ENCODE measurements around the gene RNF26.

The RNF26 gene

GRCh38 chr11:119341222-119342022, 7.1 kb downstream of the RNF26 start:
- no peaks in the 10 kb centered on the region for H3K9me3 ChIP-seq (ENCODE audit: insufficient read depth, low read length)
- no peak overlapping the region for H3K9ac ChIP-seq (ENCODE audit: low read length)
- peaks cover 6% of the 10 kb centered on the region; the same call in 1 of the 2 replicates for H3K4me1 ChIP-seq (ENCODE audit: low read length)
- H3K27ac ChIP-seq (ENCODE audit: low read length): no peak overlapping the region
- peaks cover 9% of the 10 kb centered on the region for H3K36me3 ChIP-seq (replicated peaks; ENCODE audit: low read depth, low read length)
- no peaks in the 10 kb centered on the region; the same call in 1 of the 2 replicates for H4K20me1 ChIP-seq (ENCODE audit: insufficient read depth, low read length)
- H3K79me2 ChIP-seq (ENCODE audit: low read length): peaks cover 9% of the 10 kb centered on the region; the same call in 1 of the 2 replicates
- no peak overlapping the region for H3K4me2 ChIP-seq (ENCODE audit: low read length)
- no peak overlapping the region for H3K4me3 ChIP-seq (ENCODE audit: low read length)
- peaks cover 7% of the 10 kb centered on the region; the same call in 1 of the 2 replicates for H3K27me3 ChIP-seq (ENCODE audit: low read depth, low read length)
- no peak overlapping the region for H2AFZ ChIP-seq (ENCODE audit: low read depth, low read length)
- TF ChIP-seq CTCF (IDR thresholded peaks at IDR 0.05; ENCODE audit: low read depth, low read length) (no peak), EZH2phosphoT487 (IDR thresholded peaks at IDR 0.05; ENCODE audit: low read depth) (no peak)

GRCh38 chr11:119342023-119342300, 7.6 kb downstream of the RNF26 start:
- H3K27me3 ChIP-seq (ENCODE audit: low read depth, low read length): peaks cover 7% of the 10 kb centered on the region; the same call in 1 of the 2 replicates
- H3K4me2 ChIP-seq (ENCODE audit: low read length): no peak overlapping the region
- peaks cover 6% of the 10 kb centered on the region; the same call in 1 of the 2 replicates for H3K4me1 ChIP-seq (ENCODE audit: low read length)
- TF ChIP-seq EZH2phosphoT487 (IDR thresholded peaks at IDR 0.05; ENCODE audit: low read depth): no peak
- no peak for TF ChIP-seq CTCF (IDR thresholded peaks at IDR 0.05; ENCODE audit: low read depth, low read length)
- no peak overlapping the region for H2AFZ ChIP-seq (ENCODE audit: low read depth, low read length)
- H3K9ac ChIP-seq (ENCODE audit: low read length): no peak overlapping the region
- no peak overlapping the region for H3K27ac ChIP-seq (ENCODE audit: low read length)
- peaks cover 3% of the 10 kb centered on the region; the same call in 1 of the 2 replicates for H3K79me2 ChIP-seq (ENCODE audit: low read length)
- H3K36me3 ChIP-seq (replicated peaks; ENCODE audit: low read depth, low read length): peaks cover 3% of the 10 kb centered on the region
- no peak overlapping the region for H3K4me3 ChIP-seq (ENCODE audit: low read length)
- H3K9me3 ChIP-seq (ENCODE audit: insufficient read depth, low read length): no peaks in the 10 kb centered on the region
- H4K20me1 ChIP-seq (ENCODE audit: insufficient read depth, low read length): no peaks in the 10 kb centered on the region; the same call in 1 of the 2 replicates

GRCh38 chr11:119342362-119343130, 8.2 kb downstream of the RNF26 start:
- TF ChIP-seq CTCF (IDR thresholded peaks at IDR 0.05; ENCODE audit: low read depth, low read length) (no peak), EZH2phosphoT487 (IDR thresholded peaks at IDR 0.05; ENCODE audit: low read depth) (no peak)

GRCh38 chr11:119343726-119344125, 9.4 kb downstream of the RNF26 start:
- H3K79me2 ChIP-seq (ENCODE audit: low read length): no peaks in the 10 kb centered on the region
- TF ChIP-seq CTCF (IDR thresholded peaks at IDR 0.05; ENCODE audit: low read depth, low read length) (no peak), EZH2phosphoT487 (IDR thresholded peaks at IDR 0.05; ENCODE audit: low read depth) (no peak)
- no peaks in the 10 kb centered on the region for H4K20me1 ChIP-seq (ENCODE audit: insufficient read depth, low read length)
- H3K4me3 ChIP-seq (ENCODE audit: low read length): no peak overlapping the region
- H3K9ac ChIP-seq (ENCODE audit: low read length): no peak overlapping the region
- no peaks in the 10 kb centered on the region for H3K9me3 ChIP-seq (ENCODE audit: insufficient read depth, low read length)
- H3K27me3 ChIP-seq (ENCODE audit: low read depth, low read length): peaks cover 7% of the 10 kb centered on the region; the same call in 1 of the 2 replicates
- H2AFZ ChIP-seq (ENCODE audit: low read depth, low read length): no peak overlapping the region
- no peak overlapping the region for H3K27ac ChIP-seq (ENCODE audit: low read length)
- H3K36me3 ChIP-seq (replicated peaks; ENCODE audit: low read depth, low read length): no peaks in the 10 kb centered on the region
- H3K4me1 ChIP-seq (ENCODE audit: low read length): no peaks in the 10 kb centered on the region
- no peak overlapping the region for H3K4me2 ChIP-seq (ENCODE audit: low read length)

More at GRCh38 chr11:119342362-119343130, 8.2 kb downstream of the RNF26 start:
- no peak overlapping the region for H3K4me2 ChIP-seq (ENCODE audit: low read length)
- no peak overlapping the region for H3K4me3 ChIP-seq (ENCODE audit: low read length)
- H3K4me1 ChIP-seq (ENCODE audit: low read length): peaks cover 6% of the 10 kb centered on the region; the same call in 1 of the 2 replicates
- H4K20me1 ChIP-seq (ENCODE audit: insufficient read depth, low read length): no peaks in the 10 kb centered on the region
- no peaks in the 10 kb centered on the region for H3K79me2 ChIP-seq (ENCODE audit: low read length)
- no peak overlapping the region for H3K9ac ChIP-seq (ENCODE audit: low read length)
- H3K36me3 ChIP-seq (replicated peaks; ENCODE audit: low read depth, low read length): no peaks in the 10 kb centered on the region
- H3K27ac ChIP-seq (ENCODE audit: low read length): no peak overlapping the region
- peaks cover 7% of the 10 kb centered on the region; the same call in 1 of the 2 replicates for H3K27me3 ChIP-seq (ENCODE audit: low read depth, low read length)
- no peak overlapping the region for H2AFZ ChIP-seq (ENCODE audit: low read depth, low read length)
- no peaks in the 10 kb centered on the region for H3K9me3 ChIP-seq (ENCODE audit: insufficient read depth, low read length)
